ENCODE data around the gene SH3RF2.
"Not testable (repeated sequence)": the region's sequence is repeated elsewhere in the genome, so short reads cannot be mapped to it uniquely, and the experiment has no call there.

The SH3RF2 gene, protein sequence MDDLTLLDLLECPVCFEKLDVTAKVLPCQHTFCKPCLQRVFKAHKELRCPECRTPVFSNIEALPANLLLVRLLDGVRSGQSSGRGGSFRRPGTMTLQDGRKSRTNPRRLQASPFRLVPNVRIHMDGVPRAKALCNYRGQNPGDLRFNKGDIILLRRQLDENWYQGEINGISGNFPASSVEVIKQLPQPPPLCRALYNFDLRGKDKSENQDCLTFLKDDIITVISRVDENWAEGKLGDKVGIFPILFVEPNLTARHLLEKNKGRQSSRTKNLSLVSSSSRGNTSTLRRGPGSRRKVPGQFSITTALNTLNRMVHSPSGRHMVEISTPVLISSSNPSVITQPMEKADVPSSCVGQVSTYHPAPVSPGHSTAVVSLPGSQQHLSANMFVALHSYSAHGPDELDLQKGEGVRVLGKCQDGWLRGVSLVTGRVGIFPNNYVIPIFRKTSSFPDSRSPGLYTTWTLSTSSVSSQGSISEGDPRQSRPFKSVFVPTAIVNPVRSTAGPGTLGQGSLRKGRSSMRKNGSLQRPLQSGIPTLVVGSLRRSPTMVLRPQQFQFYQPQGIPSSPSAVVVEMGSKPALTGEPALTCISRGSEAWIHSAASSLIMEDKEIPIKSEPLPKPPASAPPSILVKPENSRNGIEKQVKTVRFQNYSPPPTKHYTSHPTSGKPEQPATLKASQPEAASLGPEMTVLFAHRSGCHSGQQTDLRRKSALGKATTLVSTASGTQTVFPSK

DNA sequence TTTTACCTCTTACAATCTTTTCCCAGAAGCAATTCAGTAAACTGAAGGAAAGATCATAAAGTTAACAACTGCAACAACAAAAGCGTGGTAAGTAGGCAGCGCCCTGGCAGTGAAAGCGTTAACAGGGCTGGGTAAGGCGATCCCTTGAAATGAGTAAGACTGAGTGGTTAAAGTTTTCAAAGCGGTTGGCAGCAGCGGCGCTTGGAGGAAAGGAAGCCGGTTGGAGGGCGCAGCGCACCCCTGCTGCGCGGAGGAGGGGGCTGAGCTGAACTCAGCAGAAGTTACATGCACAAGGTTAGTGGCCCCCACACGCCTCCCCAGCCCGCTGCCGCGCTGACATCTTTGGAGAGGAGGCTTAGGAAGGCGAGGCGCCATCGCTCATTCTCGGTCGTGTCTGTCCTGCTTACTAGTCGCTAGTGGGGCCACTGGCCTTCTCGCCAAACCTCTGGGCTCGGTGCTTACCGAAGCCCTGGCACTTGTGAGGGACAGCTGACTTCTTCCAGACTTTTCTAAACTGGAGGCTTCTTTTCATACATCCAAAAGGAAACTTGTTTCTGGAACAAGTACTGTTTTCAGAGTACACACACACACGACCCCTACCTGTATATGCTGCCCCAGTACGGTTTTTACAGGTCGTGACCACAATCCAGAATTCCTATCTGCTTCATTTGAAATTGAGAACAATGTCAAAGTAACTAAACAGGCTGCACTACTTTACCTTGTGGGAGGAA is at the start of gene SH3RF2:
Gene SH3RF2, plus strand, starts transcription at position 178 of the 731 bp plus-strand sequence. CDS start 1,351 bp downstream, outside the sequence.
- no peak for DNase-seq (ENCODE audit: low read depth in 2 of 2, low spot score in 1 of 2)

GRCh38 chr5:145887217-145887616 is 49.2 kb upstream of the SH3RF2 start:
- DNase-seq (ENCODE audit: low read depth in 2 of 2, low spot score in 1 of 2) = no peak

GRCh38 chr5:145887976-145888574 is 48.3 kb upstream of the SH3RF2 start:
- no peak for DNase-seq (ENCODE audit: low read depth in 2 of 2, low spot score in 1 of 2)

GRCh38 chr5:145889611-145890010 is 46.8 kb upstream of the SH3RF2 start:
- no peak for DNase-seq (ENCODE audit: low read depth in 2 of 2, low spot score in 1 of 2)

- DNase-seq (ENCODE audit: low read depth in 2 of 2, low spot score in 1 of 2) = not testable (repeated sequence)
Measured at GRCh38 chr5:145891378-145891777, 45.0 kb upstream of the SH3RF2 start.

DNA sequence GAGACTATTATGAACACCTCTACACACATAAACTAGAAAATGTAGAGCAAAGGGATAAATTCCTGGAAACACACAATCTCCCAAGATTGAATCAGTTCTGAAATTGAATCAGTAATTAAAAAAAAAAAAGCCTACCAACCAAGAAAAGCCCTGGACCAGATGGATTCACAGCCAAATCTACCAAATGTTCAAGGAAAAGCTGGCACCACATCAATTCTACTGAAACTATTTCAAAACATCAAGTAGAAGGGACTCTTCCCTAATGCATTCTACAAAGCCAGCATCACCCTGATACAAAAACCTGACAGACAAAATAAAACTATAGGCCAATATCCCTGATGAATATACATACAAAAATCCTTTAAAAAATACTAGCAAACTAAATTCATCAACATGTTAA is 38.2 kb upstream of the SH3RF2 start:
- DNase-seq (ENCODE audit: low read depth in 2 of 2, low spot score in 1 of 2) = no peak

GRCh38 chr5:145902421-145902820 is 34.0 kb upstream of the SH3RF2 start:
- no peak for DNase-seq (ENCODE audit: low read depth in 2 of 2, low spot score in 1 of 2)

- no peak for DNase-seq (ENCODE audit: low read depth in 2 of 2, low spot score in 1 of 2)
Measured at GRCh38 chr5:145903113-145903512, 33.3 kb upstream of the SH3RF2 start.

DNA sequence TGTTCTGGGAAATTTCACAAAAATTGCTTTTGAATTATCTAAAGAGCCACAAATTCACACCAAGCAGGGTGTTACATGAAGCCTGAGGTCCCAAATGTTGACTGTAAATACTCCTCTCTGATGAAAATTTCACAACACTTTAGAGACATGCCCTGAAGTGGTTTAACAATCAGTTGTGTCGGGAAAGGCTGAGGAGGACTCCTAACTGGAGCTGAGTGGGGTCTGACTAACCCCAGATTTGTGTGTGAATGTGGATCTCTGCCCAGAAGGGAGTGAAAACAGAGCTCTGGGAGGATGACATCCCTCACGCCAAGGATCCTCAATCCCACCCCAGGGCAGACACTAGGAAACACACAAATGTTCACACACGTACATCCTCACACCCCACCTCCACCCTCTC is 32.5 kb upstream of the SH3RF2 start:
- no peak for DNase-seq (ENCODE audit: low read depth in 2 of 2, low spot score in 1 of 2)

GRCh38 chr5:145904743-145905142 is 31.6 kb upstream of the SH3RF2 start:
- no peak for DNase-seq (ENCODE audit: low read depth in 2 of 2, low spot score in 1 of 2)

DNA sequence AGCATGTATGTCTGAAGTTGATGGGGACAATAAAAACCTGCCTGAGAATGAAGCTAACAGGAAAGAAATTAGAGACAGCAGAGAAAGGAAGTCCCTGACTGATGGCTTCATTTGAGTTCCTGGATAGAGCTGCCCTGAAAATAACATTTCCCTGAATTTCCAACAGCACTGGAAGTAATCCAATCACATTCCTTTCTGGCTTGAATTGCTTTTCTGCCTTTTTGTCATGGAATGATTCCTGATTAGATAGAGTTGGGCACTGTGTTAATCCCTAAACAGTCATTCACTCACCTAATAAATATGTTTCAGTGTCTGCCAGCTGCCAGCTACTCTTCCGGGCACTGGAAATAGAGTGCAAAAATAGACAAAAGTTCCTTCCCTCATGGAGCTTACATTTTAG is 30.0 kb upstream of the SH3RF2 start:
- no peak for DNase-seq (ENCODE audit: low read depth in 2 of 2, low spot score in 1 of 2)

- no peak for DNase-seq (ENCODE audit: low read depth in 2 of 2, low spot score in 1 of 2)
Measured at GRCh38 chr5:145908206-145908960, 28.0 kb upstream of the SH3RF2 start.

GRCh38 chr5:145911164-145911563 is 25.2 kb upstream of the SH3RF2 start:
- no peak for DNase-seq (ENCODE audit: low read depth in 2 of 2, low spot score in 1 of 2)

GRCh38 chr5:145912019-145912418 is 24.4 kb upstream of the SH3RF2 start:
- DNase-seq (ENCODE audit: low read depth in 2 of 2, low spot score in 1 of 2) = no peak

GRCh38 chr5:145912594-145912993 is 23.8 kb upstream of the SH3RF2 start:
- no peak for DNase-seq (ENCODE audit: low read depth in 2 of 2, low spot score in 1 of 2)

- DNase-seq (ENCODE audit: low read depth in 2 of 2, low spot score in 1 of 2) = no peak
Measured at GRCh38 chr5:145913701-145914100, 22.7 kb upstream of the SH3RF2 start.

DNA sequence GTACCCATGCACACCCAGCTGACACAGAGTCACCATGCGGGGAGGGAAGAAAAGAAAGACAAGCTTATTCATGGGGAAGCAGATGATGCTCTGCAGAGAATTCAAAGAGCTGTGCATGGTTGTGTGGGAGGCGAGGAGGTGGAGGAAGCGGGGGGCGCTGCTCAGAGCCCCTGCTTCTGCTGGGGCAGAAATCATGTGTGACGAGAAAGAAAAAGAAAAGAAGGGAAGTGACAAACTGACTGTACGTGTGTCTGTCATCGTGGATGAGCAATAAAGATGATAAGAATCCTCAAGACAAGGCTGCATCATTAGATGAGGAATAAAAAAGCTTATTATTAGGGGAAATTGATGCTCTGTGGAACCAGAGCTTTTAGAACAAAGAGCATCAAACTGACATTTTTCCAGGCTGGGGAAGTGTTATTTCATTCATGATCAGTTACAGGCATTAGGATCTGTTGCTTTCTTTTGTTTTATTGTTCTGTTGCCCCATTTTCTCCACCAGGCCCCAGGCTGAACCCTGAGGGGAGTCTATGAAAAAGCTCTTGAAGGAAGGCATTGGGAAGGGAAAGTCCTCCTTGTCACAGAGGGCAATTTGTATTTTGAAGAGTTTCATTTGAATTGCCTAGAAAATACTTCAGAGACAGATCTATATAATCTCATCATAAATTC is 20.3 kb upstream of the SH3RF2 start:
- no peak for DNase-seq (ENCODE audit: low read depth in 2 of 2, low spot score in 1 of 2)

- no peak for DNase-seq (ENCODE audit: low read depth in 2 of 2, low spot score in 1 of 2)
Measured at GRCh38 chr5:145917288-145917687, 19.1 kb upstream of the SH3RF2 start.

GRCh38 chr5:145918397-145918796 is 18.0 kb upstream of the SH3RF2 start:
- no peak for DNase-seq (ENCODE audit: low read depth in 2 of 2, low spot score in 1 of 2)

DNA sequence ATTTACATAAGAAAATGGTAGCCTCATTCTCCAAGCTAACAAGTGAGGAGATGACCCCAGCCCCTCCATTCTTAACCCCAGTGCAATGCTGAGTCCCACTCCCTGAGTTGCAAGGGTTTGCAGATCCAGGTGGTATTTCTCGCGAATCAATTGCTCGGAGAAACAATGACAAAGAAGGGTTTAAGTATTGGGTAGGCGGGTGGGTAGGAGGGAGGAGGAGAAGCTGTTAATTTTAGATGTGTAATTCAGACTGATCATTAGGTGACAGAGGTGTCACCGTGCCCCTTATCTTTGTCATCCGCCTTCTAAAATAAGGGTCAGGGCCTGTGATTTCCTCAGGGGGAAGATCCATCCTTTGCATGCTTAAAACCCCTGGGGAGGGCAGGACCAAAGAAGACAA is 17.0 kb upstream of the SH3RF2 start:
- DNase-seq (ENCODE audit: low read depth in 2 of 2, low spot score in 1 of 2) = no peak
